Right ventricle myocardium superior (tissue), 1 donor: ENCODE results near the gene PPP1R18. TPM values are rescaled to one million over a fixed set of nuclear protein-coding genes. Genes with fewer than 3 reads are reported as not detected.
"Not testable (repeated sequence)": the region's sequence is repeated elsewhere in the genome, so short reads cannot be mapped to it uniquely, and the experiment has no call there.

ENCODE experiments used
- ATAC-seq: fragments of 200-7000 bp; cut with Tn5 transposase; one replicate; pipeline ENCODE4 v1.9.1; 2020; ENCODE audit warnings: mild to moderate bottlenecking; ENCODE audit not compliant: poor library complexity
- DNase-seq: peaks from one replicate; pipeline ENCODE4 v3.0.0-alpha.2; 2020
- intact Hi-C: fragments of 100-400 bp; cut with DNase I; formaldehyde crosslinking; loops from one replicate; pipeline ENCODE4 v1.11.2; 2022
- total RNA-seq: library from RNA; stranded (reverse); fragmentation: NEBNext Ultra II Directional; extraction: Animal tissue kit (Norgen Biotek cat#: 25700); gene quantifications from one replicate; pipeline ENCODE4 v1.2.1, GENCODE V29; 2021
- donor health status: DM: no; HTN: yes; CAD: no; lungs with severe emphysema.

Gene PPP1R18
- total RNA-seq, 1 donor from 2014 or later = 13.4 TPM

- peak; percentile 81 for ATAC-seq
- intact Hi-C loops = loop anchor here (2.0 kb wide), 1 partner anchor 43 kb away; no protein-coding TSS in a partner anchor
- peak; percentile 95 for DNase-seq
These were observed 35.0 kb upstream of the PPP1R18 start for GRCh38 chr6:30721198-30722024.

- intact Hi-C loops = no loop called here
- DNase-seq = peak; percentile 81
- ATAC-seq = peak; percentile 23
These were observed 34.3 kb upstream of the PPP1R18 start for GRCh38 chr6:30720738-30721197.

- peak; percentile 98 for DNase-seq
- peak; percentile 81 for ATAC-seq
- intact Hi-C loops = loop anchor here (5.0 kb wide), 2 partner anchors 103 to 163 kb away; partner anchors contain the start of genes GNL1, MRPS18B, PPP1R10 and PRR3
These were observed 33.6 kb upstream of the PPP1R18 start, which contains the start of gene TUBB for GRCh38 chr6:30719791-30720737. Gene TUBB, plus strand, starts transcription at chr6:30720352. Its CDS starts 155 bp downstream, at chr6:30720507.

- DNase-seq (no peak), ATAC-seq (no peak)
- intact Hi-C loops = loop anchor here (5.0 kb wide), 2 partner anchors 102 to 162 kb away; partner anchors contain the start of genes GNL1, MRPS18B, PPP1R10 and PRR3
These were observed 32.9 kb upstream of the PPP1R18 start for GRCh38 chr6:30719356-30719755.

- intact Hi-C loops = loop anchor here (5.0 kb wide), 2 partner anchors 101 to 161 kb away; partner anchors contain the start of genes GNL1, MRPS18B, PPP1R10 and PRR3
- ATAC-seq, DNase-seq: not testable (repeated sequence)
These were observed 31.6 kb upstream of the PPP1R18 start for GRCh38 chr6:30717845-30718720.

GRCh38 chr6:30717129-30717844 is 30.8 kb upstream of the PPP1R18 start, which contains the start of gene MDC1:
Gene MDC1, minus strand, starts transcription at chr6:30717281. Its CDS starts 2,106 bp downstream, at chr6:30715175.
- peak; percentile 100 for DNase-seq
- ATAC-seq = peak; percentile 81
- intact Hi-C loops = loop anchor here (5.0 kb wide), 2 partner anchors 100 to 160 kb away; partner anchors contain the start of genes GNL1, MRPS18B, PPP1R10 and PRR3

GRCh38 chr6:30716879-30717128 is 30.4 kb upstream of the PPP1R18 start:
- ATAC-seq (no peak), DNase-seq (no peak)
- intact Hi-C loops = loop anchor here (5.0 kb wide), 2 partner anchors 100 to 160 kb away; partner anchors contain the start of genes GNL1, MRPS18B, PPP1R10 and PRR3

- intact Hi-C loops = no loop called here
These were observed 27.8 kb upstream of the PPP1R18 start for GRCh38 chr6:30714263-30714662.

GRCh38 chr6:30712441-30712945 is 26.0 kb upstream of the PPP1R18 start:
- no peak for DNase-seq
- no peak for ATAC-seq
- intact Hi-C loops = no loop called here

More at GRCh38 chr6:30714263-30714662, 27.8 kb upstream of the PPP1R18 start:
- DNase-seq (no peak), ATAC-seq (no peak)

GRCh38 chr6:30711758-30712380 is 25.4 kb upstream of the PPP1R18 start:
- DNase-seq (no peak), ATAC-seq (no peak)
- intact Hi-C loops = no loop called here

GRCh38 chr6:30709101-30709868 is 22.8 kb upstream of the PPP1R18 start:
- no peak for ATAC-seq

GRCh38 chr6:30707281-30707850 is 20.9 kb upstream of the PPP1R18 start:
- DNase-seq (no peak), ATAC-seq (no peak)
- intact Hi-C loops = no loop called here

More at GRCh38 chr6:30709101-30709868, 22.8 kb upstream of the PPP1R18 start:
- no peak for DNase-seq
- intact Hi-C loops = no loop called here

- intact Hi-C loops = no loop called here
- ATAC-seq = peak; percentile 79
- no peak for DNase-seq
These were observed 19.2 kb upstream of the PPP1R18 start for GRCh38 chr6:30705620-30706019.

GRCh38 chr6:30703821-30704220 is 17.4 kb upstream of the PPP1R18 start:
- intact Hi-C loops = no loop called here
- ATAC-seq (no peak), DNase-seq (no peak)

GRCh38 chr6:30703011-30703410 is 16.6 kb upstream of the PPP1R18 start:
- no peak for ATAC-seq
- intact Hi-C loops = no loop called here
- no peak for DNase-seq
